Hindlimb muscle (tissue), 1 donor: Measurements from ENCODE around the gene GLS. TPM values are rescaled to one million over a fixed set of nuclear protein-coding genes. Genes with fewer than 3 reads are reported as not detected.
"Not testable (repeated sequence)": the region's sequence is repeated elsewhere in the genome, so short reads cannot be mapped to it uniquely, and the experiment has no call there.

Experiments
- DNase-seq: peaks from one replicate; pipeline ENCODE4 v3.0.0-alpha.2; 2013
- polyA plus RNA-seq: library from polyadenylated mRNA; unstranded; fragments of 120-200 nt; gene quantifications from one replicate; pipeline ENCODE4 v1.2.1, GENCODE V29; 2013; ENCODE audit not compliant: insufficient read length

Gene GLS
- polyA plus RNA-seq, 1 donor, result 44.9 TPM

DNA sequence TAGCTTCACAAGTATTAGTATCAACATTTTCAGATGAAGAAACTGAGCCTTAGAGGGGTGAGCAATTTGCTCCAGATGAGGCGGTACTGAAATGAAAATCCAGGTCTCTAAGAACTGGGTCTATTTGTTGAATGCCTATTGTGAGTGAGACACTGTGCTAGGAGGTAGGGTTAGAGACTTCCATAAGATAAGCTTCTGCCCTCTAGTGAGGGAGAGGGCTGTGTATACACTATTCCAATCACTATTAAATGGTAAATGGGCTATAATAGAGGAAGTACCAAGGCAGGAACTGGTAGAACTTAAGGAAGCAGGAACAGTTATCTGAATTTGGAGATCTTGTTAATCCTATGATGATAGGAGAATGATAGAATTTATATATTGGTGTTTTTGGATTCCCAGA lies 23.6 kb upstream of the GLS start:
- DNase-seq, result no peak

DNA sequence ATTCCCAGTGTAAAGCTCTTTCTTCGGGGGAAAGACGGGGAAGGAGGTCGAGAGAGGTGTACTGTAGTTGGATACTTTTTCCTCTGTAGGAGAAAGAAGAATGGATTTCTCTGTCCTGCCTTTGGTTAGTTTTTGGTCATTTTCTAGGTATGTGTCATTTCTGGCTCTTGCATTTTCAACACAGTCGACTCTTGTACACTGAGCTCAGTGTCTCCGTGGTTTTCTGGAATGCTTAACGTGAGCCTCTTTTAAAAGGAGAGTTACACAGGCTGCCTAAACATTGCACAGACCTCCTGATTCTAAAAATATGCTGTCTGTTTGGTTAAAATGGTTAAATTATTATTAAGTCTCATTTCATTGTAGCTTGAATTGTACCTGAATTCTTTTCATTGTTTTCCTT lies 21.8 kb upstream of the GLS start:
- no peak for DNase-seq

DNA sequence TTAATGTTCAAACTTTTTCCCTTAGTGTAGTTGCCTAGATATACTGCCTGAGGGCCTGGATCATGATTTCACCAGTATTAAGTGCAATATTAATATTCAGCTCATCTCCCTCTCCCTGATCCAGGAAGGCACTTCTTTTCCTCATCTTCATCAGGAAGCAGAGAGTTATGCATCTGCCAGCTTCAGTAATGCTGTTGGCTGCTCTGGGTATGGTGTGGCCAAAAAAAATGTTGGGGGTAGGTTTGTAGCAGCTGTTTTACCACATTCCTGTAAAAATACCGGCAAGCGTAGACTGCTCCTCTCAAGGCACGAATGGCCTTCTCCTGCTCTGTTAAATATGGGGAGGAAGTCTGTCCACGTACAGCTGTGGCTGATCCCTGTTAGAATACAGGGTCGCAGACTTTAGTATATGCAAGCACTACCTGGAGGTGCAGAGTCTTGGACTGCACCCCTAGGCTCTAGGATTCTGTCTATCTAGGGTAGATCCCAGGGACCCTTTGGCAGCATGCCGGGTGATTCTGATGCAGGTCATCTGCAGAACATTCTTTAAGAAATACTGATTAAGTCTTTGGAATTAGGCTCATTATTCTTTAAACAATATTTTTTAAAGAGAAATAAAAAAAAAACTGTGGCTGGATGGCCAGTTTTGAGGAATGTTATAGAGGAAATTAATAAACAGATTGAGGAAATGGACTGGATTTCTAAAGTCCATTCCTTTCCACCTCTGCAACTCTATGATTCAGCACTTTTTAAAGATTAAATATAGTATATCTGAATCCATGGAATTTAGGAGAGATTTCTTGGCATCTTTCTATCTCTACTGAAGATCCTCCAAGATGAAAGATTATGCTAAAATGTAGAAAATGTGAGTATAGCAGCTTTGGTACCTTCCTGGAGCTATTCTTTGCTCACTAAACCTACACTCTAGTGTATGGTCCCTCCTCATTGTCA lies 21.0 kb upstream of the GLS start:
- DNase-seq, result no peak

DNA sequence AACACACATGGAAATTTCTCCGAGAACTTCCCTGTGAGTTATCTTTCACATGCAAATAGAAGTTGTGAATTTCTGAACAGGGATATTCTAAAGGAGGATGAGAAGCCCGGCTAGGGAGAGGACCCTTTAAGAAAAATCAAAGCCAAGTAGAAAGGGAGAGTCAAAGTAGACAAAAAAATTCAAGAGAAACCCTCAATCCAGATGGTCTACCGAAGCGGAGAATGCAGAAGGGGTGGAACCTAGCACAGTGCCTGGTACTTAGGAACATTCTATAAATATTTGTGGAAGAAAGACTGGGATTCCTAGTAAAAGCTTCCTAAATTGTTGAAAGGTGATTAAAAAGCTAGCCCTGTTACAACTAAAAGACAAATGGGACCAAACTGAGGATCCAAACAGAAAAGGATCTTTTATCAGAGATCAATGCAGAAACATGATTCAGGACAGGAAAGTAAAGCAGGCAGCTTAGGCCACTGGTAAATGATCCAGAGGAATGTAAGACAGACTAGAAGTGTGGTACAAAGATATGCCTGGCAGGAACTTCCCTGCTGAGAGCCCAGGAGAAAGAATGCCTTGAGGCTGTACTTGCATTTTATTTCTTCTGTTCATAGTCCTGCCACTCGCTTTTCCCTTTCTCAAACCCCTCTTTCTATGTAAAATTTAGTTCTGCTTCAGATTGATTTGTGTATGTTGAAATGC lies 19.5 kb upstream of the GLS start:
- DNase-seq, result no peak

DNA sequence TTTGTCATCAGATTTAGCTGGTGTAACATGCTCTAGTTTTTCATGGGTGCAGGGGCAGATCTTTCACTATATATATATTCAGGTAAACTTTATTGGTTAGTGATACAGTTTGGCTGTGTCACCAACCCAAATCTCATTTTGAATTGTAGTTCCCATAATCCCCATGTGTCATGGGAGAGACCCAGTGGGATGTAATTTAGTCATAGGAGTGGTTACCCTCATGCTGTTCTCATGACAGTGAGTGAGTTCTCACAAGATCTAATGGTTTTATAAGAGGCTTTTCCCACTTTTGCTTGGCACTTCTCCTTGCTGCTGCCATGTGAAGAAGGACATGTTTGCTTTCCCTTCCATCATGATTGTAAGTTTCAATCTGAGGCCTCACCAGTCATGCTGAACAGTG lies 18.5 kb upstream of the GLS start:
- not testable (repeated sequence) for DNase-seq

DNA sequence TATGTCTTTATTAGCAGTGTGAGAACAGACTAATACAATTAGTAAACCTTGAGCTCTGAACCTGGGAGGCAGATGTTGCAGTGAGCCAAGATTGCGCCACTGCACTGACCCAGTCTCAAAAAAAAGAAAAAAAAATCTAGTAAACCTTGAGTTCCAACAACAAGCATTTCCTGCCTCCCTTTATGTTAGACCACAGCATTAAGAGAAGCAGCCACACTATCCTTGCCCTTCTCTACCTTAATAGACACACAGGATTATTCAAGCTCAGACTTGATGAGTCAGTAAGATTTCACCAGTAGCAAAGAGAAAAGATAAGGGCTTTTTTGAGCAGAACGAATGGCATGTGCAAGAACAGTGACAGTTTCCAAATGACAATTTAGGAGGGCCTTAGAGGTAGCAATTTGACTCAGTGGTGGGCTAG lies 18.0 kb upstream of the GLS start:
- DNase-seq, result no peak

DNA sequence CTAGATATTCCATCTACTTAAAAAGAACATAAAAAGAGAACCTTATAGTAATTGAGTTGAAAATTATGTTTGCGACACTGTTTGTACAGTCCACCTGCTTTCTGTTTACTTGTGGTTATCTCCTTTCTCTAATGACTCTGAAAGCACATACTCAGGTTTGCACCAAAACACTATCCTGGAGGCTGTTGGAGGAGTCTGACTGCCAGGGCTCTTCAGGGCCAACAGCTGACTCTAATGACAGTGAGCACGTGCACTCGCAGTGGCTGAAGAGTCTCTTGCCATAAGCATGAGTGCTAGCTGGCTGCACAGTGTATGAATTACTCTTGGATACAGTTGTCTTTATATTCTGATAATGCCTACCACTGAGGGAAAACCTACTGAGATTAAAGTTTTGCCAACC lies 16.7 kb upstream of the GLS start:
- no peak for DNase-seq

DNA sequence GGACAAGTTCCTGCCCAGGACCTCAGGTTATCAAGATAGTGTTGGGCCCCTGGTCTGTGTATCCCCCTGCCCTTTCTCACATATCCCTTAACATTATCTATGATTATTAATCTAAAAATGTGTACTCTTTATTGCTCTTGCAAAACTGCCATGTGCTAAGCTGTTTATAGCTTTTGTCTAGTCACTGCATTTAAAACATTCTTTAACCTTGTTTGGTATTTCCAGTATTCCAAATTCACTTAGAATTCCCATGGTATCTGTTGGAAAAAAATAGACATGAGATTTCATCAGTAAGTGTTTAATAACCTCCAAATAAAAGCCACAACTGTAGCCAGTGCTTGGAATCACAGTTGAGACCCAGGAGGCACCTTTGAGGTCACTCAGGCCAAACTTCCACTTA lies 16.2 kb upstream of the GLS start:
- DNase-seq, result no peak

DNA sequence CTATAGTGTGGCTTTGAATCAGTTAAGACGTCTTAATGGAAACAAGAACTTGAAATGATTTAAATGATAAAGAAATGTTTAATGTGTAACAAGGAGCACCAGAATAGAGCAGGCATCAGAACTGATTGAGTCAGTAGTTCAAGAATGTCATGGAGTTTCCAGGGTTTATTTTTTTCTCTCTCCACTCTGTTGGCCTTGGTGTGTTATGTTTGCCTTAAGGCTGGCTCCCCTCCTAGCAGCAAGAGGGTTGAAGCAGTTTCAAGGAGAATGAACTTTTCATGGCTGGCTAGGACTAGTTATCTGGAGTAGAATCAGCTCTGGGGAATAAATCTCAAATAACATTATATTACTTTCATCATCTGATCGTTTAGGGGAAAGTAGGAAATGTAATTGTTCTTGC lies 13.4 kb upstream of the GLS start:
- peak; percentile 61 for DNase-seq

DNA sequence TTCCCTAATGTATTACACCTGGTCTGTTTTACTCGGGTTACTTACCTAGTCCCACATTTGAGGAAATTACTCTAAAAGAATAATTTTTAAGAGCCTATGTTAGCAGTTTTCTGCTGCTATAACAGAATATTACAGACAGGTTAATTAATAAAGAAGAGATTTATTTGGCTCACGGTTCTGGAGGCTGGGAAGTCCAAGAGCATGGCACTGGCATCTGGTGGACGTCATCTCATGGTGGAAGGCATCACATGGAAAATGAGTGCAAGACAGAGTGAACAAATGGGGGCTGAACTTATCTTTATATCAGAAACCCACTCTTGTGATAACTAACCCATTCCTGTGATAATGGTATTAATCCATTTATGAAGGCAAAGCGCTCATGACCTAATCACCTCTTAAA lies 12.8 kb upstream of the GLS start:
- no peak for DNase-seq

DNA sequence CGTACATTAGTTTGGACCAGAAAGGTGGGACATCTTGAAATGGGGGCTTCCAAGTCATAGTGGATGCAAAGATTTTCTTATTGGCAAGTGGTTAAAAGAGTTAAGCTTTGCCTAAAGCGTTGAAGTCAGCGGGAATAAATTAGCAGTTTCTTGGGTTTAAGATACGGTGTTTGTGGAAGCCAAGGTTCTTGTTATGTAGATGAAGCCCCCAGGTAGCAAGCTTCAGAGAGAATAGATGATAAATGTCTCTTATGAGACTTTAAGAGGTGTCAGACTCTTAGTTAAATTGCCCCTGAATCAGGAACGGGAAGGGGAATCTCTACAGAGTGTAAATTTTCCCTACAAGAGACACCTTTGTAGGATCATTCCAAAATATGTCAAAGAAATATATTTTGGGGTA lies 10.9 kb upstream of the GLS start:
- DNase-seq, result no peak

DNA sequence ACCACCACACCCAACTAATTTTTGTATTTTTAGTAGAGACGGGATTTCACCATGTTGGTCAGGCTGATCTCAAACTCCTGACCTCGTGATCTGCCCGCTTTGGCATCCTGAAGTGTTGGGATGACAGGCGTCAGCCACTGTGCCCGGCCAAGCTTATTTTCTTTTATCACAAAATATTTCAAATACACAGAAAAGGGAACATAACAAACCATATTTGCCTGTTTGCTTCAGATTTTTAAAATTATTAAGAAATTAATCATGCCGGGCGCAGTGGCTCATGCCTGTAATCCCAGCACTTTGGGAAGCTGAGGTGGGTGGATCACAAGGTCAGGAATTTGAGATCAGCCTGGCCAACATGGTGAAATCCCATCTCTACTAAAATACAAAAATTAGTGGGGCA lies 7.2 kb upstream of the GLS start:
- DNase-seq, result not testable (repeated sequence)

DNA sequence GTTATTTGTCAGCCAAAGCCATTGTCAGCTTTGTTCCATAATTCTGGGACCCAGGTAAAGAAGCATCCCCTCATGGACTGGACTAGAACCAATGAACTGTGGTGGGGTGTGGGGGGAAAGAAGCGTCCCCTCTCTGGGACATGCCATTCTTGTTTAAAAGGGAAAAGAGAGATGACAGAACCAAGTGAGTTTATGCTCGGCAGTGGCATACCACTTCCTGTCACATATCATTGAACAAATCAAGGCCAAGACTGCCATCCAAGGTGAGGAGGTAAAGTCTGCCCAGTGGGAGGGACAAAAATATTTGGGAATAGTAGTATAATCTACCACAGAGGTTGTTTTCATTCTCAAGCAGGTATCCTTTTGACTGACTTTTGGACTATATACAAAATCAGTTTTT lies 4.7 kb upstream of the GLS start:
- DNase-seq, result no peak

DNA sequence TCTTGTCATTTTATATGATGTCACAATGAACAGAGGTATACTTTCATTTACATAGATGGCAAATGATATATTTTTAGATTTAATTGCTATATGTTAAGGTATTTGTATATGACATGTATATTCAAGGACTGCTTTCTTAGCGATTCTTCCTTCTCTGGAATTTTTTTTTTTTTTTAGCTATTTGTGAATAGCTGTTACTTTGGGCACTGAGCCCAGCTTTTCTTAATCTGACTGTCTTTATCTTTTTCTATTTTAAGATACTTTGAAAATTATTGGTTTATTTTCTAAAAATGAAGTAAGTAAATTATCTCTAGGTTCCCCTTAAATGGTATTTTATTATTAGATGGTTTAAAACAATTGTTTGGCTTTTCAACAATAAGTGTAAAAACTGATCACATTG lies 4.0 kb upstream of the GLS start:
- DNase-seq, result no peak

DNA sequence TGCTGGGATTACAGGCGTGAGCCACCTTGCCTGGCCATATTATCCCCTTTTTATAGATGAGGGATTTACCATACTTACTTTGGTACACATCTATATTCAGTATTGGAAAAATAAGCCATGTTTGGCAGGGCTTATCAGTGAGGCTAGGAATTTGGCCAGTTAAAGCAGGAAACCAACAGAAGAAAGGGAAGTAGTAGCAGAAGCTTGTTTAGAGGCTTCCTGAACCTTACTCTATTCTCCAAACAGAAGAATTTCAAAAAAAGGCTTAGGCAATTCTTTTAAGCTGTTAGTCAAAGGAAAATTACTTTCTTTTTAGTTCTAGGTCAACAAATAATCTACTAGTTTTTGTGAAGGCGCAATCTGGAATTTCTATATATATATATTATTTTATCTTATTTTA lies 3.2 kb upstream of the GLS start:
- no peak for DNase-seq

DNA sequence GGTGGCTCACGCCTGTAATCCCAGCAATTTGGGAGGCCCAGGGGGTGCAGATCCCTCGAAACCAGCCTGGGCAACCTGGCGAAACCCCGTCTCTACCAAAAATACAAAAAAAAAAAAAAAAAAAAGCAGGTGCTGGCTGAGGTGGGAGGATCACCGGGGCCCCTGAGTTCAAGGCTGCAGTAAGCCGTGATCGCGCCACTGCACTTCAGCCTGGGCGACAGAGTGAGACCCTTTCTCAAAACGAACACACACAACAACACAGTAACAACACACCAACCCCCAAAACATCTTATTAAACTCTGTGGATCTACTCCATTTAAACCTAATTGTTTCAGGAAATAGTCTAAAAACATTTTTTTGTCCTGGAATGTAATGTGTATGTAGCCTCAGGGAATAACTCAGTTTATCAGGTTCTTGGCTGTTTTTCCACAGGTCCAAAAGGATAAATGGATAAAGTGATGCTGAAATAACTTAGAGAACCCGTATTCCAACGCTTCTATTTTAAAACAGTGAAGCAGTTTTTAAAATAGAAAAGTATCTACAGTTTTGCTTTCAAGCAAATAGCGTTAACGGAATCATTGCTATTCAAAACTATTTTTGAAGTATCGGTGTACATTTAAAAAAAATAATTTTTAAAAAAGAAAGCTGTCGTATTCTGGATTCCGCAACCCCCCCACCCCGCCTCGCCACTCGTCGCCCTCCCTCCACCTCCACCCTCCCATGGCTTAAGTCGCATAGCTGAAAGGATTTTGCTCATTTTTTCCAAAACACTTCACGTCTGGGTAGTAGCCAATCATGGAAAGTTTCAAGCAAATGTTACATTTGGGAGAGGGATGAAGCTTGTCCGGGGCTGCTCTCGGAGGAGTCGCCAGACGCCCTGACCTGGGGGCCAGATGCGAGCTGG lies 895 bp upstream of the GLS start:
- DNase-seq, result peak; percentile 86

DNA sequence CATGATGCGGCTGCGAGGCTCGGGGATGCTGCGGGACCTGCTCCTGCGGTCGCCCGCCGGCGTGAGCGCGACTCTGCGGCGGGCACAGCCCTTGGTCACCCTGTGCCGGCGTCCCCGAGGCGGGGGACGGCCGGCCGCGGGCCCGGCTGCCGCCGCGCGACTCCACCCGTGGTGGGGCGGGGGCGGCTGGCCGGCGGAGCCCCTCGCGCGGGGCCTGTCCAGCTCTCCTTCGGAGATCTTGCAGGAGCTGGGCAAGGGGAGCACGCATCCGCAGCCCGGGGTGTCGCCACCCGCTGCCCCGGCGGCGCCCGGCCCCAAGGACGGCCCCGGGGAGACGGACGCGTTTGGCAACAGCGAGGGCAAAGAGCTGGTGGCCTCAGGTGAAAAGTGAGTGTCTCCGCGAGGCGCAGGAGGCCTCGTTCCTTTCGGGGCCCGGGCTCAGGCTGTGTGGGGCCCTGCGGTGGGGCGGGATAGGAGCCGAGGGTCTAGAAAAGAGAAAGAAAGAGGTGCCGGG lies 520 bp downstream of the GLS start:
- DNase-seq, result no peak

DNA sequence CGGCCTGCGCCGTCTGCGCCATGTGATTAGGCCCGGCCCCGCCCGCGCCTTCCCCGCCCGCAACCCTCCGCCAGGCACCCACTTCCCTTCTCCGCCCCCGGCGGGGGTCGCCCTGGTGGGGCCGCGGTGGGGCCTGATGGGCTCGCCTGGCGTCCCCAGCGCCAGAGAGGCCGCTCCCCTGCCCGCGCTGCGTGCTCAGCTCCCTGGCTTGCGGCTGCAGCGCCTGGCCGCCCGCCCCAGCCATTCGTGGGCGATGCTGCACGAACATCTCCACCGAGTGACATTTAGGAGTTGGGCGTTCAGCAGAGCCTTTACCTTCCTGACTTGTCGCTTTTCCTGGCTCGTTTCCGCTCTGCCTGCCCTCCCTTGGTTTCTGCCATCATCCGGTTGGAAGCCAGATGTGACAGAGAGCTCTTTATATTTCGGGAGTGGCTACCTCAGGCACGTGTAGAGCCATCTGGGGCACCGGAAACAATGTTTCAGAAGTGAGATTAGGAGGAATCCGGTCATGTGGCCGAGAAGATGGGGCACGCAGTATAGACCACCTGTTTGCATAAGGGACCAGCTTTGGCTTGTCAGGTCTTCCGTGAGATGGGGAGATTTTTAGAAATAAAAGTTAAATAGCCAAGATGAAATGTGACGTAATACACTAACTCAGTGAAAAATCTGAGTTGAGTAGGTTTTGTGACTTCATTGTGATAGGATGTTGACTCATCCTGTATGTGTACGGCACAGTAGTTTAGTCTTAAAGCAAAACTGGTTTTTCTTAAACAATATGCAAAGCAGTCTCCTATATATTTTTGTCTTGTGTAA lies 1.2 kb downstream of the GLS start:
- peak; percentile 66 for DNase-seq

DNA sequence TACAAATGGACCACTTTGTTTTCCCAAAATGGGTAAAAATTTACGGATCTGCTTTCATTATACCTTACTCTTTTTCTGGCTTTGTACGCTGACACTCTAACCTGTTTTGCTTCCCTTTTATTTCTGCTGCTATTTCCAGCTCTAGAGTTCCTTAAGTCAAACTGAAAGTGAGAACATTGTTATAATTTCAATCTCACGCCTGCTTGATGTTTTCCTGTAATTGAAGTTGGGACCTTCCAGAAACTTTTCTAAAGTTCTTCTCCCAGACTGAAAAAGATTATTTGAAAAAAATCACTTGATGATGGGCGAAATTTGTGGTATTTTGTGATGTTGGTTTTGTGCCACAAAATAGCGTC lies 1.8 kb downstream of the GLS start:
- DNase-seq, result no peak

DNA sequence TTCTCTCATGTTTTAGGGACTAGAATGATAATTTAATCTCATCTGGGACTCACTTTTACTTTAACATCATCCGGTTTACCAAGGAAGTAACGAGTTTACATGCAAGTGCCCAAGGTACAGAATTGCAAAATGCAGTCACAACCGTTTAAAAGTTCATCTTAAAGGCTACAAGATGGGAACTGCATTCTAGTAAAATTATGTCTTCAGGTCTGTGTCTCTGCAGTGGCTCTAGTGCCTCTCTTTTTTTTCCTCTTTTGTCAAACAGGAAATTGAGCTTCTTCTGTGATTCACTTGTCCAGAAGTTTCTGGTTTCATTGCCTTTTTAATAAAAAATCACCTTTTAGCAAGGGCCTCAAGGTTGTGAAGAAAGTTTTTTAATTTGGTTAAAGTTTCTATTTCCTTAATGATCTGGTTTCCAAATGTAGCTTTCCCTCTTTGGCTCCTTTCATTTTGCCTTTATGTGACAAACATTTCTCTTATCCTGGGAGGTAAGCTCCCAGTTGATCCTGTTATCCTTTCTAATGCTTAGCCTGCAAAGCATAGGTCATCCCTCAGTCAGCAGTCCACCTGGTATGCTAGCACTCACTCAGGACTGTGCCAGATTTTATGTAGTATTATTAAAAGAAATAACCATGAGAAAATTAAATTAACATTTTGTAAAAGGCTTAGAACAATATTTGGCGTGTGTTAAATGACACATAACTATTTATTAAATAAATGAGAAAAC lies 2.4 kb downstream of the GLS start:
- no peak for DNase-seq

DNA sequence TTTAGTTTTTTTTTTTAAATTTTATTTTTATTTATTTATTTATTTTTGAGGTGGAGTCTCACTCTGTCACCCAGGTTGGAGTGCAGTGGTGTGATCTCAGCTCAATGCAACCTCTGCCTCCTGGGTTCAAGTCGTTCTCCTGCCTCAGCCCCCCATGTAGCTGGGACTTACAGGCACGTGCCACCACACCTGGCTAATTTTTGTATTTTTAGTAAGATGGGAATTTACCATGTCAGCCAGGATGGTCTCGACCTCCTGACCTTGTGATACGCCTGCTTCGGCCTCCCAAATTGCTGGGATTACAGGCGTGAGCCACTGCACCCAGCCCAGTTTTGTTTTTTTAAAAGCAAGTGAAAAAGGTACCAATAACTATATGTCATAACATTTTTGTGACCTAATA lies 5.2 kb downstream of the GLS start:
- not testable (repeated sequence) for DNase-seq
